Measurements from ENCODE around the gene ARAP3.

Gene ARAP3

GRCh38 chr5:141641634-141642267 lies 40.3 kb downstream of the ARAP3 start:
- DNase-seq (ENCODE audit: low read depth in 2 of 3, low spot score in 1 of 3), result no peak

GRCh38 chr5:141640698-141641097 lies 41.3 kb downstream of the ARAP3 start:
- no peak for DNase-seq (ENCODE audit: low read depth in 2 of 3, low spot score in 1 of 3)

DNA sequence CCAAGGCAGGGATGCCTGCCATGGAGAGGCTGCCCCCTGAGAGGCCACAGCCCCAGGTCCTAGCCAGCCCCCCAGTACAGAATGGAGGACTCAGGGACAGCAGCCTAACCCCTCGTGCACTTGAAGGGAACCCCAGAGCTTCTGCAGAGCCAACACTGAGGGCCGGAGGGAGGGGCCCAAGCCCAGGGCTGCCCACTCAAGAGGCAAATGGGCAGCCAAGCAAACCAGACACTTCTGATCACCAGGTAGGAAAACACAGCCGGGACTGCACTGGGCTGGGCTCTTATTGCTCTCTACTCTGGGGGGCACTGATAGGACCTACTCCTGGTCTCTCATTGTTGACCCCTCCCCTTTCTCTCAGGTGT lies 42.0 kb downstream of the ARAP3 start:
- DNase-seq (ENCODE audit: low read depth in 2 of 3, low spot score in 1 of 3), result no peak

DNA sequence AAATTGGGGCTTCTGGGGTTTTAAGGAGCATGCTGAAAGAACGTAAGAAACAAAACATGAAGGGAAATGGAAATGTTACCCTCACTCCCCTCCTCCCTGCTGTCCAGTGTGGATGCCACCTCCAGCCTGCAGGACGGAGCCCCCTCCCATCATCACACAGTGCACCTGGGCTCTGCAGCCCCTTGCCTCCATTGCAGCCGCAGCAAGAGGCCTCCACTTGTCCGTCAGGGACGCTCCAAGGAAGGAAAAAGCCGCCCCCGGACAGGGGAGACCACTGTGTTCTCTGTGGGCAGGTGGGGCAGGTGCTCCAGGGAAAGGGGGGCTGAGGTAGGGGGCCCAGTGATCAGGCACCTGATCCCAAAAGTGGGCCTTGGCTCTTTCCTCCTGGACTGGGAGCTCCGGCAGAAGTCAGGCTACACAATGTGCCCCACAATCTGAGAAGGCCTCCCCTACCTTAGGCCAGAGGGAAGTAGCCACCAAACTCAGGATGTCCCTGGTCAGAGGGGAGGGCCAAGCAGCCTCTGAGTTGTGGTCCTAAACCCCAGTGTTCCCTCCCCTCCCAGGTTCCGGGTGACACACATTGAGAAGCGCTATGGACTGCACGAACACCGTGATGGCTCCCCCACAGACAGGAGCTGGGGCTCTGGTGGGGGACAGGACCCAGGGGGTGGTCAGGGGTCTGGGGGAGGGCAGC lies 42.5 kb downstream of the ARAP3 start:
- no peak for DNase-seq (ENCODE audit: low read depth in 2 of 3, low spot score in 1 of 3)

DNA sequence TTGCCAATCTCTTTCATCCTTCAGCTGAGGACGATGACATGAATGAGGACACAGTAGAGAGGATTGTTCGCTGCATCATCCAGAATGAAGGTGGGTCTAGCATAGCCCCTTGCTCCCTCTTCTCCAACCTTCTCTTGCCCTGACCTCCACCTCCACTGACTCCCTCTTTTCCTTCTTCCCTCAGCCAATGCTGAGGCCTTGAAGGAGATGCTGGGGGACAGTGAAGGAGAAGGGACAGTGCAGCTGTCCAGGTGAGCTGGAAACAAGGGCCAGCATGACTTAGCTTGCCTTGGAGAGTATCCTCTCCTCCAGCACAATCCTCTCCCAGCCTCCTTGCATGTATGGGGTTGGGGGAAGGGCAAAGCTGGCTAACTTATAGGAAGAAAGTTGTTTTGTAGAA lies 43.3 kb downstream of the ARAP3 start:
- no peak for DNase-seq (ENCODE audit: low read depth in 2 of 3, low spot score in 1 of 3)

DNA sequence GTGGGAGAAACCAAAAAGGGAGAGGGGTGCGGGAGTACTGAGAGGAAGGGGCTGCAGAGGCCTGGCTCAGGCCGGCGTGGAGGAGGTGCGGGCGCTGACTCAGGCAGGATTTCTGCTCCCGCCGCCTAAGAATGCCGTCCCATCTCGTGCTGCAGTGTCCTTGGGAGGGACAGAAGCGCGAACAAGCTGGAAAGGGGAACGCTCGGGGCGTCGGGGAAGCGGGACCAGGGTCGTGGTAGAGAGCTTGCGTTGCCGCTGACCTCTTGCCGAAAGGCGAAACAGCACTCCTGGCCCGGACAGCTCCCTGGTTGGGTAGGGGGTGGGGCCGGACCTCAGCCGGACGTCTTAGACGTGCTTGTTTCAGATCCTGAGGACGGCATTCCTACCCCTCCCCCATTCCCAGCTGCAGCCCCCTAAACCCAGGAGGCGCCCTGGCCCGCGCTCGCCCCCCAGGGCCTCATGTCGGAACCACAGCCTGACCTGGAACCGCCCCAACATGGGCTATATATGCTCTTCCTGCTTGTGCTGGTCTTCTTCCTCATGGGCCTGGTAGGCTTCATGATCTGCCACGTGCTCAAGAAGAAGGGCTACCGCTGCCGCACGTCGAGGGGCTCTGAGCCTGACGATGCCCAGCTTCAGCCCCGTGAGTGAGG lies 44.1 kb downstream of the ARAP3 start:
- no peak for DNase-seq (ENCODE audit: low read depth in 2 of 3, low spot score in 1 of 3)

DNA sequence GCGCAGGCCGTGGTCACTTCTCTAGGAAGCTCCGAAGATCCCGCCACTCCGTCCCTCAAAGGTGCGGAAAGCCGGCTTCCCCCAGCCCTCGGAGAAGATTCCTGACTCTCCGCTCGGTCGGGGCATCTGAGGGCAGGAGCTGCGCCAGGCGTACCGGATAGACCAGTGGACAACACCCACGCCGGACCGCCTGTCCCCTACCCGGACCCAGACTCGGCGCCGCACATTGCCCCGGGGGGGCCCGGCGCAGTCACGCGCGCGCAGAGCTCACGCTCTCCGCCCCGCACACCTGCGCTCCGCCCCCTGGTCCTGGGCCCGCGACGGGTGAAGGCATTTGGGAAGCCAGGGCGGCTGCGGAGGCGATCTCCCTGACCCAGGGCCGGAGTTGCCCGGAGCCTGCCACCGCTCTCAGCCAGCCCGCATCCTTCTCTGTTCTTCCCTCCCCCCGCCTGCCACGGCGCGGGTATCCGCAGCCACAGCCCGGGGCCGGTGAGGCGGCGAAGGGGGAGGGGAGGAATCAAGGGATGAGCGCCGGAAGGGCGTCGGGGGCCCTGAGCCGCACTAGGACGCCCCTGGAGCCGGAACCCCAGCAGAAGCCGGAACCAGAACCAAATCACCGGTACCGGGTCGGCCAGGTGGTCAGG lies 44.8 kb downstream of the ARAP3 start:
- peak in 1 of 3 donors; percentile 40 for DNase-seq (ENCODE audit: low read depth in 2 of 3, low spot score in 1 of 3)

- DNase-seq (ENCODE audit: low read depth in 2 of 3, low spot score in 1 of 3), result peak; percentile 87 to 97 (median 92)
Measured at GRCh38 chr5:141636413-141637122, 45.5 kb downstream of the ARAP3 start, which contains the start of the genes HDAC3 and RELL2. HDAC3 (minus strand) TSS chr5:141636849; CDS start chr5:141636790, 59 bp downstream. RELL2 (plus strand) TSS chr5:141636997; CDS start chr5:141638226, 1,229 bp downstream.

DNA sequence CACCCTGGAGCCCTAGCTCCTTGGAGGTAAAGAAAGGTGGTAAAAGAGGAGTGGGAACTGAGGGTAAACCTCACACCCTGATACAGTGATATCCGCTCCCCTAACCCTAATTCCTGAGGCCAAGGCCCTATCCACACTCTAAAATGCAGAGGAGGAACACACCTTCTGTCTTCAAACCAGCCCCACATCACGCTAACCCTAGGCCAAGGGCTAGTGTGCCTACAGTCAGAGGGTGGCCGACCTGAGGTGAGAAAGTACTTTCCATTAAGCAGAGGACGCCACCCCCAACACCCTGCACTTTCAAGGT lies 46.0 kb downstream of the ARAP3 start:
- no peak for DNase-seq (ENCODE audit: low read depth in 2 of 3, low spot score in 1 of 3)

GRCh38 chr5:141635646-141636045 lies 46.4 kb downstream of the ARAP3 start:
- DNase-seq (ENCODE audit: low read depth in 2 of 3, low spot score in 1 of 3), result no peak

- DNase-seq (ENCODE audit: low read depth in 2 of 3, low spot score in 1 of 3), result no peak
Measured at GRCh38 chr5:141634720-141635119, 47.3 kb downstream of the ARAP3 start.

- no peak for DNase-seq (ENCODE audit: low read depth in 2 of 3, low spot score in 1 of 3)
Measured at GRCh38 chr5:141633871-141634561, 48.0 kb downstream of the ARAP3 start.

DNA sequence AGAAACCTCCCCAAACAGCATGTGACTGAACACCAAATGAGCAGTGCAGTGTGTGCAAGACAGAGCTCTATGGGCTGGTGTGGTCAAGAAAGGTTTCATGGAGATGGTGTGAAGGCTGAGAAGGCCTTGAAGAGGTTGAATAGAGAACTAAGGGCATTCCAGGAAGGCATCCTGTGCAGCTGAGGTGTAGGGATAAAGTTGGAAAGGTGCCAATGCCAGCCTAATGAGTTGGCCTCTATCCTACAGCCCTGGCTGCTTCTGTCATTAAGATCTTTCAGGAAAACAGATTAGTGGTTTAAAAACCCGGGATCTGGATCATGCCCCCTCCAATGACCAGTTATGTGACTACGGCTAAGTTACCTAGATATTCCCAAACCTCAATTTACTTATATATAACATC lies 49.4 kb downstream of the ARAP3 start:
- no peak for DNase-seq (ENCODE audit: low read depth in 2 of 3, low spot score in 1 of 3)

GRCh38 chr5:141630570-141631140 lies 51.4 kb downstream of the ARAP3 start:
- DNase-seq (ENCODE audit: low read depth in 2 of 3, low spot score in 1 of 3), result no peak

DNA sequence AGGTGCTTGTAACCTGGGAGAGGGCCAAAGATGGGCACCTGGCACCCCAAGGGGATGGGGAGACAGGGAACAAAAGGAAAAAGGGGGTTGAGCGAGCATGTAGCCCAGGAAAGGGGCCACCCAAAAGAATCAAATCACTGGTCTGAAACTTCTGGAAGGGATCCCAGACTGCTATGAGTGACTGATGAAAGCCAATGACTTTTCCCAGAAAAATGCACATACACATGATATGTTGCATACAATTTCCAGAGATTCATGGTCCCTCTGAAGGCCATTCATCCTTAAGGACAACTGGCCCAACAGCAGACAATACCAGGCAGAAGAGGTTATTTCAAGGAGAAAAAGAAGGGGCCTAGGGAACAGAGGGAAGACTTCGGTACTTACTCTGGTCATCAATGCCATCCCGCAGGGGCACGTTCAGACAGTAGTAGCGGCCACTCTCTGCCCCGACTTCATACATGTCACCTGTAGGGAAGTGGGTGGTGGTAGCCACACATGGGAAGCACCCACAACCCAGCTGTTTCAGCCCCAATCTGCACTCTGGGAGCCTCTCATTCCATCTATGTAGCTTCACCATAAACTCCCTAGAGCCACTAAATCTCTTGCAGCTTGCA lies 53.7 kb downstream of the ARAP3 start:
- DNase-seq (ENCODE audit: low read depth in 2 of 3, low spot score in 1 of 3), result no peak

DNA sequence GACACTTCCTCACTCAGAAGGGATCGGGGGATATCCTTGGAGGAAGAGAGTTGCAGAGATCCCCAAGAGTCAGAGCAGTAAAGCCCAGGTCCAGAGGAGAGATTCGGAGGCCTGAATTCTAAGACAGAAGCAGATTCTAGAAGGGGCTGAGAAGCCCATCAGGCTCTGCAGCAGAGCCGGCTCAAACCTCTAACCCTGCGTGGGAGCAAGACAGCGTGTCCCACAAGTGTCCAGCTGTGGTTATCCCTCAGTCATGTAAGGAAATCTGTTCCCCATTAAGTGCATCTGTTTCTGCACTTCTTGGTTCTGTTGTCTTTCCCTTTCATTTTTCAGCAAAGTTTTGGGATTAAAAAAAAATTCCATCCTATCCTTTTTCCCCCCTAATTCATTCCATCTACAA lies 58.4 kb downstream of the ARAP3 start:
- no peak for DNase-seq (ENCODE audit: low read depth in 2 of 3, low spot score in 1 of 3)

DNA sequence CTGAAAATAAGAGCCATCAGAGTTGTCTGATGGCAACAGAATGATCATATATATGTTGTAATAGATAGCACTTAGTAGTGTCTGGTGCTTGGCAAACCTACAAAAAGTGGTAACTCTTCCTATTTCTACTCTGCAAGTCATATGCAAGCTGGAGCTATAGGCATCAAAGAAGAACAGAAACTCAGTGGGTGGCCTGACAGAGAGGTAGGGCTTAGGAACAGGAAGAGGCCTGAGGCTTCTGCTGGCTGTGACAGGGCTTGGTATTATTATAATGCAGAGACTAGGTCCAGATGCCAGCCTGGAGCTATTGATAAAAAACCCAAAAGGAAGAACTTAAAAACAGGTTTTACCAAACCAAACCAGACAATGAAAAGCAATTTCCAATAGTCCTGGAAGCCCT lies 58.8 kb downstream of the ARAP3 start:
- DNase-seq (ENCODE audit: low read depth in 2 of 3, low spot score in 1 of 3), result no peak

GRCh38 chr5:141618804-141619554 lies 63.1 kb downstream of the ARAP3 start, which contains the start of gene DIAPH1:
DIAPH1 (minus strand) TSS chr5:141619000; CDS start chr5:141618914, 86 bp downstream.
- DNase-seq (ENCODE audit: low read depth in 2 of 3, low spot score in 1 of 3), result peak; percentile 96 to 99 (median 99)
